VCaP (cell line): ENCODE data around the gene PCDH9.

Source experiments
- H3K27ac ChIP-seq: fragments of 450-650 bp; 2 replicates; pipeline ENCODE4 v1.5.1; 2017
- CTCF ChIP-seq: fragments of 450-650 bp; conservative IDR thresholded peaks from 2 replicates; pipeline ENCODE4 v1.5.1; 2017; ENCODE audit warnings: mild to moderate bottlenecking, moderate library complexity

PCDH9 gene

GRCh38 chr13:67186995-67187569, 43.1 kb downstream of the PCDH9 start:
- H3K27ac ChIP-seq, result no peak overlapping the region
- TF ChIP-seq CTCF, result no peak

- no peak for TF ChIP-seq CTCF
- no peak overlapping the region for H3K27ac ChIP-seq
Measured at GRCh38 chr13:67184247-67184646, 45.9 kb downstream of the PCDH9 start.

- no peak for TF ChIP-seq CTCF
- no peak overlapping the region for H3K27ac ChIP-seq
Measured at GRCh38 chr13:67183151-67183550, 47.0 kb downstream of the PCDH9 start.

GRCh38 chr13:67175836-67176459, 54.2 kb downstream of the PCDH9 start:
- no peak for TF ChIP-seq CTCF
- H3K27ac ChIP-seq, result no peak overlapping the region

GRCh38 chr13:67168384-67168783, 61.8 kb downstream of the PCDH9 start:
- no peak for TF ChIP-seq CTCF
- H3K27ac ChIP-seq, result no peak overlapping the region

GRCh38 chr13:67167420-67167819, 62.7 kb downstream of the PCDH9 start:
- no peak for TF ChIP-seq CTCF
- no peak overlapping the region for H3K27ac ChIP-seq

- H3K27ac ChIP-seq, result no peak overlapping the region
- TF ChIP-seq CTCF, result no peak
Measured at GRCh38 chr13:67161176-67161575, 69.0 kb downstream of the PCDH9 start.
